ENCODE results near the gene GPSM1.

GPSM1 gene

GRCh38 chr9:136326761-136327303, 507 bp upstream of the GPSM1 start:
- no peak for TF ChIP-seq CTCF (IDR thresholded peaks at IDR 0.05; ENCODE audit: borderline replicate concordance, insufficient read depth, low read depth, low read length)
- no peak overlapping the region for H3K4me3 ChIP-seq (ENCODE audit: low read depth, low read length)

DNA sequence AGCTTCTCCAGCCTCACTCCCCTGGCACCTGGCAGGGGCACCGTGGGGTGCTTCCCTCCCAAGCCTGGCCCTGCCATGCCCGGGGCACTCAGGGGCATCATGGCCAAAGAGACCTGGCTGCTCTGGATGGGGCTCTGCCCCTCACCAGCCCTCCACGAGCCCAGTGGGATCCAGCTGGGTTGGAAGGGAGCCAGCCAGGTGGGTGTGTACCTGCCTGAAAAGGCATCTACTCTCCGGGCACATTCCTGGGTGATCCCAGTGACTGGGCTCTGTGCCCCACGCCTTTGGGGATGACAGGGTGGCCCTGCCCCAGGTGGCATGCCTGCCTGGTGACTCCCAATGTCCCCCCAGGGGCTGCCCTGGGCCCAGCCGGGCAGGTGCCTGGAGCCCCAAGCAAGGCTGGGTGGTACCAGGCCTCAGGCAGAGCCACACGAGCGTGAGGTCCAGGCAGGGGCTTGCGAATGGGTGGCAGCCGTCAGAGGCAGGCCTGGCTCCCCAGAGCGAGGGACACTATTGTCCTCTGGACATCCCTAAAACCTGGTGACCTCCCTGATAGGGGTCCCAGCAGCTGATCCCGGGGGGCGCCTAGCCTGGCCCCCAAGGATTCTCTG, 777 bp downstream of the GPSM1 start:
- H3K4me3 ChIP-seq (ENCODE audit: low read depth, low read length) = no peak overlapping the region
- TF ChIP-seq CTCF (IDR thresholded peaks at IDR 0.05; ENCODE audit: borderline replicate concordance, insufficient read depth, low read depth, low read length) = no peak

GRCh38 chr9:136328622-136329041, 1.3 kb downstream of the GPSM1 start:
- no peak for TF ChIP-seq CTCF (IDR thresholded peaks at IDR 0.05; ENCODE audit: borderline replicate concordance, insufficient read depth, low read depth, low read length)

DNA sequence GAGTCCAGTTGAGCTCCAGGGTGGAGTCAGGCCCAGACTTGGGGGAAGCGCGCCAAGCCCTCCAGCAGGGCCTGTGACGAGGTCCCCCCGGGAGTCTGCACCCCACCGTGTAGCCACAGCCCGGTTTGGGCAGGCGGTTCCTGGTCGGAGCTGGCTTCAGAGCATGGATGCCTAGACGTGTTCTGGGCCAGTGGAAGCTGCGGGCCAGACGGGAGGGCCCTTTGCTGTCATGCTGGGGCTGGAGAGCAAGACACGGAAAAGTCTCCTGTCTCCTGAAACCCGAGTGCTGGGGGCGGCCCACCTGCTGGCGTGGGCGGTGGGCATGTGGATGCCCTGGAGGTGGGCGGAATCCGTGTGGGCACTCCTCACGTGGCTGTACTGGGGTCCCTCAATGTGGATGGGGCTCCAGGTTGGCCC, 1.9 kb downstream of the GPSM1 start:
- H3K4me3 ChIP-seq (ENCODE audit: low read depth, low read length) = no peak overlapping the region

More at GRCh38 chr9:136328622-136329041, 1.3 kb downstream of the GPSM1 start:
- no peak overlapping the region for H3K4me3 ChIP-seq (ENCODE audit: low read depth, low read length)

DNA sequence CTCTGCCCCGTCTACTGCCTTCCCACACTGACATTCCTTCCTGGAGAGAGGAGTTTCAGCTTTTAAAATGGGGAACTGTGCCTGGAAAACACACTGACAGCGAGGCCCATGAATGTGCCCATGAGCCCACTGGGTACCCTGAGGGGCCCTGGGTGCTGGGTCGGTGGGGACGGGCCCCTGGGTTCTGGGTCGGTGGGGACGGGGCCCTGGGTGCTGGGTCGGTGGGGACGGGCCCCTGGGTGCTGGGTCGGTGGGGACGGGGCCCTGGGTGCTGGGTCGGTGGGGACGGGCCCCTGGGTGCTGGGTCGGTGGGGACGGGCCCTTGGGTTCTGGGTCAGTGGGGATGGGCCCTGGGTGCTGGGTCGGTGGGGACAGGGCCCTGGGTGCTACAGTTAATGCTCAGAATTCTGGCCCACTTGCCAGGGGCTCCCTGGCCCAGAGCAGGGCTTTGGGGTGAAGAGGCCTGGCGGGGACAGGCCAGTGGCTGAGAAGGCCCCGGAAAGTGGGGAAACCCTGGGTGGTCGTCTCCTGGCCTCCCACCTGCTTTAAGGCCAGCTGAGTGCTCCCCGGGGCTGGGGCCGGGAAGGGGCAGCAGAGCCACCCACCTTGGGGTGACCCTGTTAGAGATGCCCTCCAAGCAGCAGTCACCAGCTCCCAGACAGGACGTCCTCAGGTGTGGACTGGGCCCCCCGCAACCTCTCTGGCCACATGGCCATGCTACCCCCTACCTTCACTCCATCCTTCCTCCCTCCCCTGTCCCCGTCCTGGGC, 2.5 kb downstream of the GPSM1 start:
- no peak overlapping the region for H3K4me3 ChIP-seq (ENCODE audit: low read depth, low read length)
- TF ChIP-seq CTCF (IDR thresholded peaks at IDR 0.05; ENCODE audit: borderline replicate concordance, insufficient read depth, low read depth, low read length) = no peak

More for the DNA sequence above, 1.9 kb downstream of the GPSM1 start:
- no peak for TF ChIP-seq CTCF (IDR thresholded peaks at IDR 0.05; ENCODE audit: borderline replicate concordance, insufficient read depth, low read depth, low read length)

- H3K4me3 ChIP-seq (ENCODE audit: low read depth, low read length) = no peak overlapping the region
- no peak for TF ChIP-seq CTCF (IDR thresholded peaks at IDR 0.05; ENCODE audit: borderline replicate concordance, insufficient read depth, low read depth, low read length)
Measured at GRCh38 chr9:136330406-136330990, 3.2 kb downstream of the GPSM1 start.
